ENCODE data around the gene BICD1. TPM values are rescaled to one million over a fixed set of nuclear protein-coding genes. Genes with fewer than 3 reads are reported as not detected.

Gene BICD1
- polyA plus RNA-seq, 12 donors = 9.5 to 13.5 (median 11.8) TPM; not detected in 1

GRCh38 chr12:32100888-32101287, 5.8 kb upstream of the BICD1 start:
- no peak for DNase-seq

GRCh38 chr12:32102234-32102633, 4.4 kb upstream of the BICD1 start:
- DNase-seq = no peak

GRCh38 chr12:32104572-32105355, 1.9 kb upstream of the BICD1 start:
- DNase-seq = no peak

- no peak for DNase-seq
These were observed 596 bp upstream of the BICD1 start for GRCh38 chr12:32105986-32106516.

GRCh38 chr12:32107359-32108267, 966 bp downstream of the BICD1 start:
- DNase-seq = peak; percentile 24

DNA sequence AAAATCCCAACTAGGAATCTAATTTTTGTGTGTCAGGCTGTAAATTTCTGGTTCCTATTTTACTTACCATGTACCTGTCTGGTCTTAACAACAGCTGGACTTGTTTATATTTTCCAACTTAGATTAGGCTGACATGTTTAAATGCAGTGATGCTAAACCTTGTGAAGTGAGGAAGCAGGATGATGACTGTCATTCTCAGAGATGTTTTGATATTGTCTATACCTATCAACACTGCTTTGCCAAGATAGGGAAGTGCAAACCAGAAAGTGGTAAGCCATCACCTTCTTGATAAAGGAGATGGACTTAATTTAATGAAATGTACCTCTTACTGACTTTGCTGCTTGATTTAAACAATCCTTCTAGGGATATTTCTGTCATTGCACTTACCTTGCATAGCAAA, 2.1 kb downstream of the BICD1 start:
- DNase-seq = no peak

GRCh38 chr12:32110417-32110816, 3.8 kb downstream of the BICD1 start:
- DNase-seq = no peak

DNA sequence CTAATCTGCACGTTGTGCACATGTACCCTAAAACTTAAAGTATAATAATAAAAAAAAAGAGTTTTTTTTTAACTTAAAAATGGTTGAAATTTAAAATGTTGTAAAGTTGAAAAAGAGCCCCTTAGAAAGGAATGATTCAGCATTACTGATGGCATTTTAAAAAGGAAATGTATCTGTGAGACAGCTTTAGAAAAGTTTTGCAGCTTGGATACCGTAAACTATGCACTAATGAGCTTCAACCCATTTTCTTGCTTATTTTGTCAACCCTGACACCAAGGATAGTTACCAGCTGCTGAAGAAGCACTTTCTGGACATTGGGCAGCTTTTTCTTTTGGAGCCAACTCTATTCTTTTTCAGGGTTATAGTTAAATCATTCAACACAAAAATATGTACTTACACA, 4.3 kb downstream of the BICD1 start:
- DNase-seq = no peak

DNA sequence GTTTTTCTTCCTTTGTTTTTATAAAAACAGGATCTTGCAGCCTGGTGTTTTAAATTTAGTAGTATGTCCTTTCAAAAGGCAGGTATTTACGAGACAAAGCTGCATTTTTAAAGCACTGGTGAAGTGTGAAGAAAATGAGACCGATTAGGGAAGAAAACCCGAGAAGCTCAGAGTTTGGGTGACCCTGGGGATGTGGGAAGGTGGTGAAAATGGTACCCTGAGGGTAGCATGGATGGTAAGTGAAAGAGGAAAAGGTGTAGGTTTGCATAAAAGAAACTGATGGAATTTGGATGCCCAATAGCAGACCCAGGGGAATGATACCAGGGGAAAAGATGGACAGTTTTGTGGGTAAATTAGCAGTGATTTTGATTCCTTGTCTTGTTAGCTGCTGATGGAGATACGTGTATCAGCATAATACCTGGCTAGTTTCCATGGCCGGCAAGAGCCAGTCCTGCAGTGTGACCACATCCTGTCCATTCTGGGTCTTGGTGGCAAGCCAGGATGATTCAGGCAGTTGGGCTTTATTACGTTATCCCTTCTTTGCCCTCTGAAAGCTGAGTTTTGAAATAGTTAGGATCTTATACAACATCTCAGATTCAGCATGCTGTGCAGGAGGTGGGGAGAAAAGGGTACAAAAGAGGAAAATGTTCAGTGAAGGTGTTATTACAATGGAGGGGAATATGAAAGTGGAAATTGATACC, 8.9 kb downstream of the BICD1 start:
- peak; percentile 52 for DNase-seq

DNA sequence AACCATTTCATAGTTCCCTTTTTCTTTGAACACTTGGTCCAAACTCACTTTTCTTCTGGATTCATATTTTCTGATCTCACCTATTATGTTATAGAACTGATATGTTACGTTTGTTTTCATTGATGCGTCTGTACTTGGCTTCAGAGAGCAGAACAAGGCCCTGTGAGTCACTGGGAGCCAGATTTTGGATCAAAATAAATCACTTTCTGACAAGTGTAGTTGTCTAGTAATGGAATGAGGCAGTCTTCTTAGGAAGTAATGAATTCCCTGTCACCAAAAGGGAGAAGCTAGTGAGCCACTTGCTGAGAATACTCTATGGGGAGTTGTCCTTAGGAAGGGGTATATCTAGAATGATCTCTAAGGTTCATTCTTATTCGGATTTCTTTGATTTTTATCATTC, 10.2 kb downstream of the BICD1 start:
- no peak for DNase-seq

DNA sequence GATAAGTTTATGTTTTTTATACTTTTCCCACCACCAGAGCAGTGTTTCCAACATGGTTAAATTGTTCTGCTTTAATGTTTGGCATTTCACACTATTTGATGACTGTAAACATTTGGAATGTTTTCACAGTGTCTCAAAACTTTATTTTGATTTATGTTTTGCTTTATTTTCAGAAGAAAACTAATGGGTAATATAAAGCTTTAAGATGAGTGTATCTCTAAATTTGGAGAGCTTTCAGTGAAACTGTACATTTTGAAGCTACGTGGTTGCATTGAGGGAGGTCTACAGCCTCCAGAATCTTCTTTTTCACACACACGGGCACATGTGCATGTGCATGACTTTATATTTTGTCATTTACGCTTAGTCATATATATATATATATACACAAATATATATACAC, 10.7 kb downstream of the BICD1 start:
- DNase-seq = no peak

DNA sequence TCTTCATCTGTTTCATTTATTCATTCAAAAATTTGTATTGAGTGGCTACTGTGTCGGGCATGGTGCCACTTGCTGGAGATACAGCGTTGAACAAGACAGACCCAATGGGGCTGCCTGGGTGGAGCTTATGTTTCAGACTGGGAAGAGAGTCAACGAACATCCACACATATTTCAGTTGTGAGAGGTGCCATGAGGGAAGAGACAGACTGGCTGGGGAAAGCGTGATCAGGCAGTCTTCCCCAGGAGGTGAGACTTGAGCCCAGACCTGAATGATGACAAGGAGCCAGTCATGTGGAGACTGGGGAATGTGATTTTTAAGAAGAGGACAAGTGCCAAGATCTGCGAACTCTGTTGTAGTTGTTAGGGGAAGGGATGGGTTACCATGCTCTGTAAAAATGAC, 12.2 kb downstream of the BICD1 start:
- no peak for DNase-seq

DNA sequence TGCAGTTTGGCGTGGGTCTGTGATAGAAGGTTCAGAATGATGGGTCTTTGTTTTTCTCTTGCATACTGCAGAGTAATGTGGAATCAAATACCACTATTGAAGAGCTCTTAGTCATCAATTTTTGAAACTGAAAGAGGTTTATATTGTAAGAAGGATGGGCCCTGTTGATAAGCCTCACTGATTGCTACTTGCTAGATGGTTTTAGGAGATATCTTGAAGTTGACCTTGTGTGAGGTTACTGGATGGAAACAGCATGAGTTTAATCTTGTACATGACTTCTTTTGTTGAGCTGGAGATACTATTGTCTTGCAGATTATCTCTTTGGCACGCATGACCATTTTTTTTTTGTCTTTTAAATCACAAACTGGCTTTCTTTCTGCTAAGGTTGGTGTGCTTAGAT, 13.8 kb downstream of the BICD1 start:
- DNase-seq = no peak

DNA sequence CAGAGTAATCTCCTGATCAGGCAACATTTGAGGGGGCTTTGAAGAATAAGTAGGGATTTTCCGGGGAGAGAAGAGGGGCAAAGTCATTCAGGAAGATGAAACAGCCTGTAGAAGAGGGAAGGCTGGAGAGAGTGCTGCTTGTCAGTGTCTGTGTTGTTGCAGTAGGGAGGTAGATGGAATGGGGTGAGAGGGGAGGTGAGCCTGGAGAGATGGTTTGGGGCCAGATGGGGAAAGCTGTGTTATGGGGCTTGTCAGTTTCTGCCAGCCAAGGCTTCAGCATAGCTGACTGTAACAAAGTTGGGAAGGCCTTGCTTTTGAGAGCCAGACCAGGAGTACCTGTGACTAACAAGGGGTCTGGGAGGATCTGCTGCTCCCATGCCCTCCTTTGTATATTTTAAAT, 18.0 kb downstream of the BICD1 start:
- DNase-seq = no peak

DNA sequence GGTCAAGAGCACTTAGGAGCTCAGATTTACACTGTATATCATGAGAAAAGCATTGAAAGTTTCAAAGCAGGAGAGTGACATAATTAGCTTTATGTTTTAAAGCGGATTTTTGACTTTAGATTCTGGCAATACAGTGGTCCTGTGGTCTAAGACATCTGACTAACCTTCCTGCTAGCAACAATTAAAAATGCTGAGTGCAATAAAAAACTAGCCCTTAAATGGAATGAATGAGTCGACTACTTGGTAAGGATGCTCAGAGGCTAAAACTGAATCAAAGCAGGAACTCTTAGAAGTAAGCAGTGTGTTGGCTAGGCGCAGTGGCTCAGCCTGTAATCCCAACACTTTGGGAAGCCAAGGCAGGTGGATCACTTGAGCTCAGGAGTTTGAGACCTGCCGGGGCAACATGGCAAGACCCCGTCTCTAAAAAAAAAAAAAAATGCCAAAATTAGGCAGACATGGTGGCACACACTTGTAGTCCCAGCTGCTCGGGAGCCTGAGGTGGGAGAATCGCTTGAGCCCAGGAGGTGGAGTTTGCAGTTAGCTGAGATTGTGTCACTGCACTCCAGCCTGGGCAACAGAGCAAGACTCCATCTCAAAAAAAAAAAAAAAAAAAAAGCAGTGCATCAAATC, 18.9 kb downstream of the BICD1 start:
- no peak for DNase-seq

DNA sequence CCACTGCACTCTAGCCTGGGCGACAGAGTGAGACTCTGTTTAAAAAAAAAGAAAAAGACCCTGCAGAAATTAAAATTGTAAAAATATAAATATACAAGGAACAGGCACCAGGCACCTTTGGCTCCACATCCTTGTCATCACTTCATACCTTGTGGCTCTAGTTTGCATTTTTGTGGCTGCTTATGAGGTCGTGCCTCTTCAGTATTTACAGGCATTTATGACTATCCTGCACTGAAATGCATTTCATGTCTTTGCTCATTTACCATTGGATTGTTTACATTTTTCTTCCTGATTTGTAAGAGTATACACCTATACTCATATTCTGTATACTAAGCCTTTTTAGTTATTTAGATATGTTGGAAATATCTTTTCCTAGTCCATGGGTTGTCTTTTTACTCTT, 20.1 kb downstream of the BICD1 start:
- no peak for DNase-seq

DNA sequence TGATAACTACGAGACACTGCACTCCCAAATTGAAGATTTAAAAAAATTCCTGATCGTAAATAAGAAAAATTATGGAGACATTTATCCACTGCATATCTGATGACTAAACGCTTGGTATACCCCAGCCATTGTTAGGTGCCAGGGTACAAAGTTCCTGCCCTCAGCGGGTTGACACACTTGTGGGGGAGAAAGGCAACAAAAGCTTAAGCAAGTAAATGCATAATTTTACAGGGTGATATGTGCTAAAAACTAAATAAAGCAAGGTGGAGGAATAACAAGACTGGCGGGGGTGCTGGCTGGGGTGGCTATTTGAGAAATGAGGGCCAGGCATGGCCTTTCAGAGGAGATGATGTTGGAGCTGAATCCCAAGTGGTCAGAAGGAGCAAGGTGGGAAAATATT, 25.0 kb downstream of the BICD1 start:
- no peak for DNase-seq

- no peak for DNase-seq
These were observed 27.6 kb downstream of the BICD1 start for GRCh38 chr12:32134101-32134888.

DNA sequence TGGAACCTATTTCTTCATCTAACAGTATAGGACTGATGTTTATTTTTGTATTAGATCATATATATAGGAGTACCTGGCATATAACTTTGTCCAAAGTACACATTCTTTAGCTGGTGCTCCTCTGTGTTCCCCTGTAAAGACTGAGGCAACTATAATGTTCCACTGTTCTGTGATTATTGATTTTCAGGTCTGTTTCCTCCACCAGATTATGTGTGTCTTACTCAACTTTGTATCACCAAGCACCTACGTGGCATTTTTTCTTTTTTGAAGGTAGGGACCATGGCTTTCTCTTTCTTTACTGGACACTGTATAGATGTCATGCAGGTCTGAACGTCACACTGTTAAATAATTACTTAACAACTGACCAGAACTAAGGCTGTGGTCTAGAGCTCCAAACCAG, 29.3 kb downstream of the BICD1 start:
- DNase-seq = no peak

DNA sequence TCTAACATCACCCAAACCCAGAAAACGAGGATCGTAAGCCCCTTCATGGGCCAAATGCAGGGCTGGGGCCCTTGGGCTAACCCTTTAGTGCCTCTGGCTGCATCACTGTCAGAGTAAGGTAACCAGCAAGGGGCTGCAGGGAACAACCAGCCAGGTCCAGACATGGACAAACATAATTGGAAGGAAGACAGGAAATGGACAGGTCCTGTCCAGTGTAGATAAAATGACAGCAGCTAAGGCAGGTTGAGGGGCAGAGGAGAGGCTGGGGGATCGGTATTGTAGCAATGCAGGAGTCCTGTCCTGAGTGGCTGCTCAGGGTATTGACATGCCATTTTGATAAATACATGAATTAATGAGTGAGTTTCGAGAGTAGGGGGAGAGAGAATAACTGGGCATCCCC, 29.8 kb downstream of the BICD1 start:
- no peak for DNase-seq

GRCh38 chr12:32139064-32139421, 32.4 kb downstream of the BICD1 start:
- peak; percentile 35 for DNase-seq
